ENCODE measurements around the gene PELI1.
A peak's percentile ranks its signal among the peaks of the same experiment; 100 is the strongest.

The PELI1 gene

GRCh38 chr2:64144057-64145013, at the start of gene PELI1:
Gene PELI1 (minus strand): TSS chr2:64144420. CDS start chr2:64108310, 36,110 bp downstream.
- peak; percentile 98 for DNase-seq (ENCODE audit: low spot score)

DNA sequence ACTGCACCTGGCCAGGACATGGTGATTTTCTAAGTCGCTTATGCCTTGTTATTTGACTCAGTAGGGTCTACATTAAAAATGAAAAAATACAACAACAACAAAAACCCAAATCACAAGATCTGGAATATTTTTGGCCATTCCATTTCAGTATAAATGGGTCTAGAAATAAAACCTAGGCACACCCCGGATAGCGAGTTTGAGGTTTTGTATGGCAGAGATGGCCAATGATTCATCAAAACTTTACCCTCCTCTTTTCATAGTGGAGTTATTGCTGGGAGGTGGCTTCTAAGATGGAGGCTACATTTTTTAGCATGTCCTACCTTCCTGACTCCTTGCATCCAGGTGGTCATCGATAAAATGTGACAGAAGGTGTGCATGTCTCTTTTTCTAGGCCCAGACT, 49.3 kb upstream of the PELI1 start:
- no peak for DNase-seq (ENCODE audit: low spot score)

- no peak for DNase-seq (ENCODE audit: low spot score)
These were observed 48.5 kb upstream of the PELI1 start for GRCh38 chr2:64192664-64193105.

- DNase-seq (ENCODE audit: low spot score): no peak
These were observed 47.9 kb upstream of the PELI1 start for GRCh38 chr2:64192125-64192479.

GRCh38 chr2:64189586-64189985, 45.4 kb upstream of the PELI1 start:
- DNase-seq (ENCODE audit: low spot score): no peak

DNA sequence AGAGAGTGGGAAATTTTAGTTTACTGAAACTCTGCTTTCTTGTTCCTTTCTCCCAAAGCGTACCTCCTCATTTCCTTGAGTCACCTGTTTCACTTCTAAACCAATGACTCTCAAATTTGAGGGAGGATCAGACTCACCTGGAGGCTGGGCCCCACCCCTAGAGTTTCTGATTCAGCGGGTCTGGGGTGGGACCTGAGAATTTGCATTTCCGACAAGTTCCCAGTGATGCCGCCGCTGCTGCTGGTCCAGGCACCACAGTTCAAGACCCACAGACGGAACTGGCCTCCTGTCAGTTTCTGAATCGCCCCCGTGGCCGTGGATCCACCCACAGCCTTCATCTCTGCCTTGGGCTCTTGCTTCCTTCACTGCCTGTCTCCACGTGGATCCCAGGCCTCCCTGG, 44.9 kb upstream of the PELI1 start:
- no peak for DNase-seq (ENCODE audit: low spot score)

GRCh38 chr2:64186699-64187605, 42.7 kb upstream of the PELI1 start:
- DNase-seq (ENCODE audit: low spot score): no peak

DNA sequence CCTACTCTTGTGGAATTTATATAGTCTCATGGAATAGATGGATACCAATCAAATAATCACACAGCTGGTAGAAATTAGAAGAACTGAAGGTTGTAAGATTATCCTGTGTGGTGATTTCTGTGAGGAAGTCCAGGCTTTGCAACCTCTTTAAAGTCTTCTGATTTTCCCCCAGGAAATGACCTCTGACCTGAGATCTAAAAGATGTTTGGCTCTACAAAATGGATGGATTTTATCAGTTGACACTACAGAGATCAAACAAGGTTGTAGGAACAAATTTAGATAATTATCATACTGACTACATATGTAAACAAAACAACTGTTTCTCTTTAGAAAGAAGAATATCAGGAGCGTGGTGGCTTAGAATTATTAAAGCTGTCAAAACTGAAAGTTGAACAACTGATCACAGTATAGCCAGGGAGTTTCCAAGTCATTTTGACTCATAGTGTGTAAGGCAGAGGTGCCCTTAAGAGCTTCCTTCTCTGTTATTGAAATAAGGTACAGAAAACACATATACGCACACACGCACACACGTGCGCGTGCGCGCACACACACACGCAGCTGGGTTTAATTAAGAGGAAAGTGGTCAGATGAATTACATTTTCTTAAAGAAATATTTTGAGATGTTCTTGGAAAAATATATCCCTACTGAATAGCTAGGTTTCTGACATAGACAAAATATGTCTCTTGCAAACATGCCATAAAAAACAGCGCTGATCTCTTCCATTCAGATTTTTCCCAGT, 35.5 kb upstream of the PELI1 start:
- DNase-seq (ENCODE audit: low spot score): no peak

DNA sequence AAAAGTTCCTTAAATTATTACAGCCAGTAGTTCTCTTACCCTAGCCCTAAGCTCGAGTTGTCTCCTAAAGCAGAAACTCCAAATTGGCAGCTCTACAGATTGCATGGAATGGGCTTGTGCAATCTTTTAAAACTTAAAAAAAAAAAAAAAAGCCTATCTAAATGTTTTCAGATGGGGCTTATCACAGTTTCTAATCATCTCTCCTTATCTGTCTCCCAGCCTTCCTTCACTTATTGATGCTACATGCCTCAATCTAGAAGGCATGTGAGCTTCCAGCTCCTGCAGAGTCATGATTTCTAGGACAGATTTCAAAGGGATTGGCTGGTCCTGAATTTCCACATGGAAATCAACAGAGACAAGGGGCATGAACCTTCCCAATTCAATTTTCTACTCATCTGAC, 33.1 kb upstream of the PELI1 start:
- no peak for DNase-seq (ENCODE audit: low spot score)

- DNase-seq (ENCODE audit: low spot score): no peak
These were observed 31.4 kb upstream of the PELI1 start for GRCh38 chr2:64175419-64176197.

GRCh38 chr2:64173156-64174135, 29.2 kb upstream of the PELI1 start:
- no peak for DNase-seq (ENCODE audit: low spot score)

- no peak for DNase-seq (ENCODE audit: low spot score)
These were observed 24.5 kb upstream of the PELI1 start for GRCh38 chr2:64168756-64169155.

- DNase-seq (ENCODE audit: low spot score): no peak
These were observed 24.0 kb upstream of the PELI1 start for GRCh38 chr2:64168201-64168600.

DNA sequence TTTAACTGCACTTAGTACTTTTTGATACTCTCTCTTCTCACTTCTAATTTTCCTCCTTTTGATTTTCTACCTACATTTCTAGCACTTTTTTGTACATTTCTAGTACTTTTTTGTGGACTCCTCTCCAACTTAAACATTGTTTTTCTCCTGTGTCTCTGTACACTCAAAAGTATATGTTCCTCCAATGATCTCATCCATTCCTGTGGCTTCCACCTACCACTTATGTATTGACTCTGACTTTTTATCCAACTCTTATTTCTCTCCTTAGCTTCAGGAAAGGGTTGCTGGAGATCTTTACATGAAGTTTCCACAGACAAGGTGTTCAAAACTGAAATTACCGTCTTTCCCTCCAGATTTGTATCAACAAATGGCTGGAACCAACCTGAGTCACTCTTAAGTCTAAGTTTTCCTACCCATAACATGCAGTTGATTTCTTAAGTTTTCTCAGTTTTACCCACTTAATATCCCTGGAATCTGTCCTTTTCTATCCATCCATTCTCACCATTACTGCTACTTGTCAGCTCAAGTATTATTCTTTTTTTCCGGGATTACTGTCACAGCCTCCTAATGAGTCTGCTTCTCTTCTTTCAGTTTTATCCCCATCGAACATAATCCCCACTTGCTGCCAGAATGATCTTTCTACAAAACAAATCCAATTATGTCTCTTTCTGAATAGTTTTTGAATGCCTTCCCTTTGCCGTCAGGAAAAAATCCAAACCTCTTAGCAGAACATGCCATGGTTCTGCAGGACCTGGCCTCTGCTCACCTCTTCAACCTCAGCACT, 22.6 kb upstream of the PELI1 start:
- DNase-seq (ENCODE audit: low spot score): no peak

DNA sequence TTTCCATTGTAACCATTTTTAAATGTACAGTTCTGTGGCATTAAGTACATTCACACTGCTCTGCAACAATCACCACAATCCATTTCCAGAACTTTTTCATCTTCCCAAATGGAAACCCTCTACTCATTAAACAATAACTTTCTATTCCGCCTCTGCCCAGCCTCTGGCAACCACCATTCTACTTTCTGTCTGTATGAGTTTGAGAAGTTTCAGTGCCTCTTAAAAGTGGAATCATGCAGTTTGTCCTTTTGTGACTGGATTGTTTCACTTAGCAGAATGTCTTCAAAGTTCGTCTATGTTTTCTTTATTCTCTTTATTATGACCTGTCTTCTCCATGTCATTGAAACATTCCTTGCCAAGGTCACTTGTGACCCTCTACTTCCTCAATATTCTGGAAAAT, 22.0 kb upstream of the PELI1 start:
- DNase-seq (ENCODE audit: low spot score): no peak

GRCh38 chr2:64165706-64166105, 21.5 kb upstream of the PELI1 start:
- DNase-seq (ENCODE audit: low spot score): no peak

DNA sequence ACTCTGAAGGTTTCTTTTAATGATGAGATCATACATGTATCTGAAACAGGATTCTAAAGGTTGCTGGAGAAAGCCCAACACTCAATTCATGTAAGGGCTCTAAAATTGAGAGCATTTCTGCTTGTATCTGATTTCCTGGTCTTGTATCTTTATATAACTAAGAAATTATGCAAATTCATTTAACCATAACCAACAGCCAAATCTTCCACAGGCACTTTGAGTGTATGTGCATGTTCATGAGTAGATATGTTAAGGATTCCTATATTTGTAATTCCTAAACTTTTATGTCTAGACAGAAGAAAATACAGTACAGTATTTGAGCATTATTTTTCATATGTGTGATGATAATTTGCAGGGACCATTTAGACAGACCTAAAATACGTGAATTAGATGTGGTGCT, 20.4 kb upstream of the PELI1 start:
- no peak for DNase-seq (ENCODE audit: low spot score)

DNA sequence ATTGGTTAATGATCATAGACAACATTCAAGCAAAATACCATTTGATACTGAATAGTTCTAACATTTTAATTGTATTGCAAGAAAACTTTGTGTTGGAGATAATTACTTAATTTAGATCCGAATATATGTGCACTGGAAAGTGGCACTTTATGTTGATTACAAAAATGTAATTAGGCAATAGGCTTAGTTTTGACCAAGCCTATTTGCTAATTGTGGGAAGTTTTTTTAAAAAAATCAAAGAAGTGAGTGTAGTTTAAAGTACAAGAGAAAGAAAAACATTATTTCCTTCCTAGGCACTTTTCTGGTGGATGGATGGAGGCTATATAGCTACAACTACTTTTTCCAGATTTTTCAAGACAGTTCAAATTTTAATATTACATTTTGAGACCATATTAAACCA, 18.3 kb upstream of the PELI1 start:
- DNase-seq (ENCODE audit: low spot score): no peak

DNA sequence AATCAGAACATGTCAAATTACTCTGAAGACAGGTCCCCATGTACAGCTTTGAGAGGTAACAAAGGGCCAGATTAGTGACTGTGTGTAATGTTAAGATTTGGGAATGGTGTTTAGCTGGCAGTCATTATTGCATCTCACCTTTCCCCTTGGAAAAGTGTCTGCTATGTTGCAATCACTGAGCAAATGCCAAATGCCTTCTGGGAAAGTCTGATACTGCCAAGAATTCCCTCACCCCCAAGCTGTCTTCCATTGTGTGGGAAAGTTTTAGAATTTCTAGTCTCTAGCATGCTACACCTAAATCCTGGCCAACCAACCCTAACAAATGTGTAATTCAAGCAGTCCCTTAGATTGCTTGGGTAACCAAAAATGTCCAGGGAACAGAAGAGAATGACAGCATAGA, 13.6 kb upstream of the PELI1 start:
- DNase-seq (ENCODE audit: low spot score): no peak
